Measurements from ENCODE around the gene GAS2L2.

Gene GAS2L2

DNA sequence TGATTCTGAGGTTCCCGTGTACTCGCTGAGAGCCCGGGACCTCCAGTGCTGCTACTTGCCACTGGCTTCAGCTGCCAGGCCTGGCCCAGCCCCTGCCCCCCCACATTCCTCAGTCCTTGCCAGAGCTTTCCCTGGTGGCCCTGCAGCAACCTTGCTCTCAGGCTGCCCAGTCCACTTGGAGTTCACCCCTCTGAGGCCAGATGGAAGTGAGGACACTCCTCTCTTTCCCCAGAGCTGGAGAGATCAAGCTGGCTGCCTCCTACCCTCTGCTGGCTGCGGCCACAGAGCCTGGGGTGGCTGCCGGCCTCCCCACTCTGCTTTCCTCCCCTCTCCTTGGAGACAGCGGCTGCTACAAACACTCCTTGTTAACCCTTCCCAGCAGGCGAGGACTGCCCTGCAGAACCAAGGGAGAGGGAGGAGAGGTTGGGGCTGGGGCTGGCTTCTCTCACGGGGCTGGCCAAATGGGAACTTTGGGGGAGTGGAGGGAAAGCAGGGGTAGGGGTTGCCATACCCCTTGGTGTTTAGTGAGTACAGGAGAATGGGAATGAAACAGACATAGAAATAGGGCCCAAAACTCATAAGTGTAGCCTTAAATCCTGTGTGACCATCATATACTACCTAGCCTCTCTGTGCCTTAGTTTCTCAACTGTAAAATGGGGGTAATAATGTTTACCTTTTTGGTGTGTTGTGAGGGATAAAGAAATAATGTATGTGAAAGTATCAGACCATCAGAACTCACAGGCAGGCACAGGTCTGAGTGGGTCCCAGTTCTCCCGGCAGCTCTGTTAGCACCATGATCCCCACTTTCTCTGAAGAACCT, at the start of gene GAS2L2:
GAS2L2 (minus strand) TSS at position 295 of the 820 bp plus-strand sequence. CDS start 389 bp downstream, outside the sequence.
- DNase-seq (ENCODE audit: low spot score), result no peak

DNA sequence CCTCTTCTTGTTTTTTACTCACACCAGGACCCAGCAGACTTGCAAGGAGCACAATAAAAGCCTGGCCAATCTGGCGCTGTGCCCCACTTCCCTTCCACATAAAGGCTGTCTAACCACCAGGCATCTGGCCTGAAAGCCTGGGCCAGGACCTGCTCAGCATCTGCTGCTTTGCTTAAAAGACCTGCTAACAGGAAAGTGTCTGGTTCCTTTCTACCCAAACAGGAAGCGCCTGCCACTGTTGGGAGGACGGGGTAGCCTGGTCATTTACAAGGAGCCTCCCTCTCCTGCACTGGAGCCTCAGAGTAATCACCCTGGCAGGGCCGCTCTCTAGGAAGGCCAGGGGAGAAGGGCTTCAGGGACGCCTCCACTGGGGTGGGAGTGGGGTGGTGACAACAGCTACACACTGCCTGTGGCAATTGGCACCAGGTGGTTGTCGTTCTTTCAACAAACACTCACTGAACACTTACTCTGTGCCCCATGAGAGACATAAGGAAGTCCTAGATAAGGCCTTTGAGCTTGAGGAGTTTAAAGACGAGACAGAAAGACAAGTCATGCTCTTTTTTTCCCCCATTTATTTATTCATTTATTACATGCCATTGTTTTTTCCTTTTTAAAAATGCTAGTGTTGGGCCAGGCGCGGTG, 48.7 kb upstream of the GAS2L2 start:
- DNase-seq (ENCODE audit: low spot score), result no peak

DNA sequence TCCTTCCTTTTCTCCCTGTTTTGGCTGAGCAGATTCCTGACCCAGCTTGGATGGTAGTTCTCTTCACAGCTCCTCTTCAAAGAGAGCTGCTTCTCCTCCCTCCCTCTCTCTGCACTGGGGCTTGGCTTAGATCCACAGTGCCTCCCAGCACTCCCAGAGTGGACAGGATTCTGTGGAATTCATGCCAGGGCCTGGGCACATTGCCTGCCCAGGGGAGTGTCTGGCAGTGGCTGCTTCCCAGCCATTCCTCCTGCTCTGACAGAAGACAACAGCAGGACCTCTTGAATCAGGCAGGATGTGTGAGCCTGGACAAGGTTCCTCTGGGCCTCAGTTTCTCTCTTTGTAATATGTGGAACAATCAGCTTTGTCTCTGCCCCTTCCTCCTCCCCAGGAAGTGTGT, 46.9 kb upstream of the GAS2L2 start:
- no peak for DNase-seq (ENCODE audit: low spot score)

DNA sequence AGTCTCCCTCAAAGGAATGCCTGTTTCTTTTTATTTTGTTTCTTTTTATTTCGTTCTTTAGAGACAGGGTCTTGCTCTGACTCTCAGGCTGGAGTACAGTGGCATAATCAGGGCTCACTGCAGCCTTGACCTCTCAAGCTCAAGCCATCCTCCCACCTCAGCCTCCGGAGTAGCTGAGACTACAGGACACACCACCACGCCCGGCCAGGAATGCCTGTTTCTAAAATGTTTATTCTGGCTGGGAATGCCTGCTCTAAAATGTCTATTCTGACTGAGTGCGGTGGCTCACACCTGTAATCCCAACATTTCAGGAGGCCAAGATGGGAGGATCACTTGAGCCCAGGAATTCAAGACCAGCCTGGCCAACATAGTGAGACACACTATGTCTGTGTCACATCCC, 44.9 kb upstream of the GAS2L2 start:
- DNase-seq (ENCODE audit: low spot score), result no peak

DNA sequence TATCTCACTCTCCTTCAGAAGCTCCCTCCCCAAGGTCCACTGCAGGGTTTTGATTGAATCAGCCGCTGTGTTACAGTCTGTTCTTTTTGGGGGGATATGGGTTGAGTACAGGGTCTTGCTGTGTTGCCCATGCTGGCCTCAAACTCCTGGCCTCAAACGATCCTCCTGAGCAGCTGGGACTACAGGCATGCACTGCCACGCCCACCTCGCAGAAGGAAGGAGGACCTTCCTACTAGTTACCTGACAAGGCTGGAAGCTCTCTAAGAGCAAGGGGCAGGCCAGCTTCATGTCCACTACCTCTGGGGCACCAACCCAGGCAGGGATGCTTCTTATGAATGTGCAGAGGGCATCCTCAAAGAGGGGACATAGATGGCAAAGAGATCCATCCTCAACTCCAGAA, 44.3 kb upstream of the GAS2L2 start:
- no peak for DNase-seq (ENCODE audit: low spot score)

DNA sequence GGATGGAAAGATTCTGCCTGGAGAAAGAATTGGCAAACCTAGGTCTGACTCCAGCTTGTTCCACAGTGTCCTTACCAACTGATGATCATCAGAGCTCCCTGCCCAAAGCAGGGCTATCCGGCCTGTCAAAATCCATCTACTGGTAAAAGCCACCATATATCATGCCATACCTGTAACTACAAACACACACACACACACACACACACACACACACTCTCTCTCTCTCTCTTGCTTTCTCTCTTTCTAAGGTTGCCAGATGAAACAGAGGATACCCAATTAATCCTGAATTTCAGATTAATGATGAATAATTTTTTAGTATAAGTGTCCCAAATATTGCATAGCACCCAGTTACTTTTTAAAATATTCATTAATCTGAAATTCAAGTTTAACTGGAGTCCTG, 43.9 kb upstream of the GAS2L2 start:
- no peak for DNase-seq (ENCODE audit: low spot score)

DNA sequence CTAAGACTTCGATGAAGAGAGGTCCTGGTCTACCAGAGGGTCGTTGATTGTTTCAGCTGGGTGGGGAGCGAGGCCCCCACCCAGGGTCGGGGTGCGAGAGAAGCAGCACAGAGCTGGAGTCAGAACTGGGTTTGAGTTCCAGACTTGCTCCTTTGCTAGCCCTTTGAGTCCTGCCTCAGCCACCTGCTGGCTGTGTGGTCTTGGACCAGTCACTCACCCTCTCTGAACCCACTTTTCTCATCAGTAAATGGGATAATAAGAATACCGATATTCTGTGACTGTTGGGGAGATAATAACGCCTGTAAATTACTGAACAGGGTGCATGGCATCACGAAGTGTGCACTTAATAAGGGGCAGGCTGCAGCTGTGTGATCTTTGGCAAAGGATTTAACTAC, 42.8 kb upstream of the GAS2L2 start:
- no peak for DNase-seq (ENCODE audit: low spot score)

DNA sequence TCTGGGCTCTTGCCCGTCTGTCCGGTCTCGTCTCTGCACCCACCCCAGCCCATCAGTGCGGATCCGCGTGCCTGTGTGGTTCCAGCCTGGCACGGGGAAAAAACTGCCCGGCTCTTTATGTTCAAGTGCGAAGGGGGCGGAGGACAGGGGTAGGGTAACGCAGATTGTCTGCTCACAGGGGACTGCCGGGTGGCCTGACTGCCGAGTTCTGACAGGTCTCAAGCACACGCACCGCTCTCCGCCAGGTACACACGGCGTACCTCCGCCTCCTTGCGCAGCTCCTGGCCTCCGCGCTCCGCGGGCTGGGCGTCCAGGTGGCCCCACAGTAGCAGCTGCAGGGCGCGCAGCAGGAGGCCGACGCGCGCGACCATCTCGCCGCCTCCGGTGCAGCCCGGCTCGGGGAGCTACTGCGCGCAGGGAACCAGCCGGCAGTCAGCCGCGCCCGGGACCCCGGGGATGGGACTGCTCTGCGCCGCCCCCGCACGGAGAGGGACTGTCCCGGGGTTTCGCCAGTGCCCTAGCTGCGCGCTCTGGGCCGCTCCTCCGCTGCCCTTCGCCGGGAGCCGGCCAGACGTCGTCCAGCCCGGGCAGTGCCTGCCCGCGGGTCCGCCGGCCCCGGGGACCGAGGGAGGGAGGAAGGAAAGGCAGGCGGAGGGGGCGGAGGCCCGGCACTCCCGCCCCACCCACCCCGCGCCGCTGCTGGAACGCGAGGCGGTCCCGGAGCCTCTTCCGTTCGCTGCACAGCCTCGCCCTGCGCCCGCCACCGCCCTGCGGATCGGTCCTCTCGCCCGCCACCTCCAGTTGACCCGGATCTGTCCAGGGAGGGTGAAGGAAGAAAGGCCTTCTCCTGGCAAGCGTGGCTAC, 42.2 kb upstream of the GAS2L2 start, which contains the start of gene MMP28:
MMP28 (minus strand) TSS at position 635 of the 864 bp plus-strand sequence; CDS start at position 371, 264 bp downstream.
- DNase-seq (ENCODE audit: low spot score), result no peak

DNA sequence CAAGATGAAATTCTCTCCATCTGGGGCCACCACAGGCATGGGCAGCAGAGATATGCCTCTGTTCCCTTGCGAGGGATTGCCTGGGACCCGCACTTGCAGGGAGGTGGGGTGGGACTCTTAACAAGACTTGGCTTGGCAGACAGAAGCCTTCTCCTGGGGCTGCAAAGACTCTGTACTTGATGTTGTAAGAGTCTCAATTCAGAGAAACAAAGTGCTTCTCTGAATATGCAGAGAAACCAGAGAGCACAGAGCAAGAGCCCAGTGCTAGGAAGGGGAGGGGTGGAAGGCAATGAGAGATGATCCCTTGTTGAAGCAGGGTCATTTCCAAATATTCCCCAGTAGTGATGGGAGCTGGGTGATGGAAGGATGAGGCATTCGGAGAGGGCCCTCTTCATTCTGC, 40.2 kb upstream of the GAS2L2 start:
- DNase-seq (ENCODE audit: low spot score), result no peak

DNA sequence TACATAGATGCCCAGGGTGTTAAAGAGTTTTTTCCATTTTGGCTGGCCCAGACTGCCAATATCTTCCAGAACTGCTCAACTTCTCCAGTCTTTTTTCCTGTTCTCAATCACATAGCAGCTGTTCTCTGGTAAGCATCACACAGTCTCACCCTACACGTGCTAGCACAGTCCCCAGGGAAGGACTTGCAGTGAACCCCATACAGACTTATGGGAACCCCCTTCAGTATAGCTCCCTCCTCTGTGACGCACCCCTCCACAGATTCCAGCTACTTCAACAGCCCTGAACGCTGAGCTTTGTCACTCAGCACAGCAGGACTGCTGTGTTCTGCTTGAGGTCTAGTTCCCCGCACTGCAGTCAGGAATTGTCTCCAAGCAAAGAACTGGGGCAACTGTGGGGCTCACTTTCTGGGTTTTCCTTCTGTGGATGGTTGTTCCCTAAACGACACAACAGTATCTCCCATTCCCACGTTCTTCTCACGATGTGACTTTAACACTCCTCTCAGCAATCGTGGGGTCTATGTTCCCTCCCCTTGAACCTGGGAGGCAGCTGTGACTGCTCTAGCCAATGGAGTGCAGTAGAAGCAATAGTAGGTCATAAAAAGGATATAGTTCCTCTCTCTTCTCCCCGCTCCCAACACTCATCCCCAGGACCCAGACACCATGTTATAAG, 38.8 kb upstream of the GAS2L2 start:
- DNase-seq (ENCODE audit: low spot score), result no peak

DNA sequence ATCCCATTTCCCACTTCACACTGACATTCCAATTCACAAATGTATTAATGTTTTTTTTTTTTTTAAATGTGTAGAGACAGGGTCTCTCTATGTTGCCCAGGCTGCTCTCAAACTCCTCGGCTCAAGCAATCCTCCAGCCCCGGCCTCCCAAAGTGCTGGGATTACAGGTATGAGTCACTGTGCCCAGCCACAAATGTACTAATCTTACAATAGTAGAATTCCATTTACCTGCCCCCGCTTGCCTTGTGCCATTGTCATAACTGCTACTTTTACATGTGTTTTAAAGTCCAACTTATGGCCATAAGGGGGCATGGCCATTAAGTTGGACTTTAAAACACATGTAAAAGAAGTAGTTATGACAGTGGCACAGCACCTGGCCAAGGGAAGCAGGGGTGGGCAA, 37.8 kb upstream of the GAS2L2 start:
- no peak for DNase-seq (ENCODE audit: low spot score)

DNA sequence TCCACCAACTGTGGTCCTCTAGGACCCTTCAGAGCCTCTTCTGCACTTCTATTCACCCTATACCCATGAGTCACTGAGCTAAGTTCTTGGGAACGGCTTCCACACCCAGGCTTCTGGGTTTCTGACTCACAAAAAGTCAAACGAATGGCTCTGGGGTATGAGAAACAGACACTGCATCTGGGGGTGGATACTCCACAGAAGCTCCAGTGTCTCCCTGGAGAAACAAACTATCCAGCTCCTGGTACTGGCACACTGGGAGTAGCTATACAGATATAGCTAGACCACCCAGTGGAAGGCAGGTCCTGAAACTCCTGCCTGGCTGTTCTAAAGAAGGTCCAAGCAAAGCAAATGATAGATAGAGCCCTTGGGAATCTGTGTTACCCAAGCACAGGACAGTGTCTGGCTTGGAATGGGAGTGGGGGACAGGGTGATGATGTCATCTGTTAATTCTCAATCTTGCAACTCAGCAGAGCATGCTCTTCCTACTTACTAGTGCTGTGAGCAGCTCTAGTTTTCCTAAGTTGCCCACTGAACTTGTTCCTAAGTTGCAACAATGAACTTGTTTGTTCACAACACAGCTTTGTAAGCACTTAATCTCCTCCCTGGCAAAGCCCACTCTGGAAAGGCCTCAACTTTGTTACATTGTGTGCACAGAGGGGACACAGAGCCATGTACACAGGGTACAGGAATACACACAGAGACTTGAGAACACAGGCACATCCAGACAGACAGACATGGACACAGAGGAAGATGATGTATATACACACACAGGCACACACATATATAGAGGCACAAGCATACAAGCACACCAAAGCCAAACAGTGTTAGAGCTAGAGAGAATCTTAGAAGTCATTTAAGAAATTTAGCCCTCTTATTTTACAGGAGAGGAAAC, 35.7 kb upstream of the GAS2L2 start:
- no peak for DNase-seq (ENCODE audit: low spot score)

DNA sequence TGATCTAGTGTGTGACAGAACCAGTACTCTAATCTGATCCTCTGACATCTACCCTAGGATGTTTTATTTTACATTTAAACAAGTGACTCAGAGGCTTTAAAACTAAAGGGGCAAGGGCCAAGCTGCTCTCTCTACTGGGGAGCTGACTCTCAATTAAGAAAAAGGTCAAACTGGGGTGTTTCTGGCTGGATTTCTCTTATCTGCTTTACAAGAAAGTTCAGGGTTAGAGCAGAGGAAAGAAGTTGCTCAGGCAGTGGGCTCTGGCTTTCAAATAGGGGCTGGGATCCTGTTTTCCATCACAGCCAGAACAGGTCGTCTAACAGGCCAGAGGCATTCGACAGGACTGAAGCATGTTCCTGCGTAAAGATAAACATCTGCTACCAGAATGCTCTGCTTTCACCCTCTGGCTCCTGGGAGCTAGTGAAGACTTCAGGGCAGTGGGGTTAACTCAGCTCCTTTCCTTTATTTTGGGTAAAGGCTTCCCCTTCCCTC, 33.9 kb upstream of the GAS2L2 start:
- no peak for DNase-seq (ENCODE audit: low spot score)

DNA sequence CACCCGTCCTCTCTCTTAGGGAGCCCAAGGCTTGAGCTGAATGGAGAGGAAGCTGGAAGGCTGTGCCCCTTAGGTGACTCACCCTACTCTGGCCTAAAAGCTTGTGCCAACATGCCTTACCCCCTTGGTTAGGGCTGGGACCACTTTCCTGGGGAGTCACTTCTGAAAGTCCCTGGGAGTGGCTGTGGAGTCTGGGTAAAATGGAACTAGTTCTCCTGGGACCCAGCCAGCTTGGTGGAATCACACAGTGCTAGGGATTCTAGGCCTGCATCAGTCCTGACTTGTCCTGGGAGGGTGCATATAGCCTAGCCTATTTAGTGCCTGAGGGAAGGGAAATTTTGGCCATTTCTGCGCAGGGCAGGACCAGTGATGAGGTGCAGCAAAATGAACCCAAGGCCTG, 31.9 kb upstream of the GAS2L2 start:
- no peak for DNase-seq (ENCODE audit: low spot score)

DNA sequence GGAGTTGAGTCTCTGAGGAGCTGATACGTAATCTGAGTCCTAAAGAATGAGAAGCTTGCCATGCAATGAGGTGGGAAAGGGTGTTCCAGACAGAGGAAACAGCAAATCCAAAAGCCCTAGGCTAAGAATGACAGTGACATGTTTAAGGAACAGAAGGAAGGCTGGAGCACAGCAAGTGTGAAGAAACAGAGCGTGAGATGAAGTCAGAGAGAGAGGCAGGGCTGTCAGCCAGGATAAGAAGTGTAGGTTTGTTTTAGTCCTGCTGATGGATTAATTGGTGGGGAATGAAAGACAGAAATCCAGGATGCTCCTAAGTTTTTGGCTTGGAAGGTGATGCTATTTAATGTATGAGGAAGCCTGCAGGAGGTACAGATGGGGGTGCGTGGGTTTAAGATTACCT, 27.9 kb upstream of the GAS2L2 start:
- DNase-seq (ENCODE audit: low spot score), result no peak

DNA sequence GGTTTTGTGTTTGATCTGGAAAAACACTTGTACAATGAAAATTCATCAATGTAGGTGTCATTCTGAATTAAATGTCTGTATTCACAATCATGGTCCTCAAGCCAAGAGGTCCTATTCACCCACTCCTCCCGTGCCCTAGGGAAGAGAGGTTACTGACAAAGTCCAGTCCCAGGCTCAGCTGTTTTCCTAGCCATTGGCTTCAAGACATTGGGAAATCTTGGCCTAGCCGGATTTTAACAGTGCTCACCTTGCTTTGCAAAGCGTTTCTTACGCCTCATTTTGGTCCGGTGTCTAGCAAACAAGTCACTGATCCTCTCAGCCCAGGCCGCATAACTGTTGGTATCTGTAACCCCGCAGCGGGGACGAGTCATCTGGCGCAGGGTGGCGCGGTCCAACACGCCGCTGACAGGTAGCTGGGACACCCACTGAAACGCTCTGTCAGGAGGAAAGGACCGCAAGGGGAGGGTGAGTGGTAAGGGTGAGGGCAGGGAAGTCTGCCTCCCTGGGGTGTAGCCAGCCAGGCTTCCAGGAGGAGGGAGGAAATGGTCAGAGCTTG, 25.7 kb upstream of the GAS2L2 start:
- DNase-seq (ENCODE audit: low spot score), result no peak

DNA sequence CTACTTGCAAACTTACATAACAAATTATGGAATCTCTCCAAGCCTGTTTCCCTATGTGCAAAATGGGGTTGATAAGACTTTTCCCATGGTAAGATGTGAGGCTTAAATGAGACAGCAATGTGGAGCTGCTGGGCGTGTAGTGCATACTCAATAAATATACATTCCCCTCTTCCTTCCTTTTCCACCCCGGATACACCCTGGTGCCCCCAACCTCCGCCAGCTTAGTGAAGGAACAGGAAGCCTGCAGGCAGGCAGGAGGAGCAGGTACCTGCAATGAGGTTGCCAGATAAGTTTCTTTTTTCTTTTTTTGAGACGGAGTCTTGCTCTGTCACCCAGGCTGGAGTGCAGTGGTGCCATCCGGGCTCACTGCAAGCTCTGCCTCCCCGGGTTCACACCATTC, 22.5 kb upstream of the GAS2L2 start:
- DNase-seq (ENCODE audit: low spot score), result no peak

DNA sequence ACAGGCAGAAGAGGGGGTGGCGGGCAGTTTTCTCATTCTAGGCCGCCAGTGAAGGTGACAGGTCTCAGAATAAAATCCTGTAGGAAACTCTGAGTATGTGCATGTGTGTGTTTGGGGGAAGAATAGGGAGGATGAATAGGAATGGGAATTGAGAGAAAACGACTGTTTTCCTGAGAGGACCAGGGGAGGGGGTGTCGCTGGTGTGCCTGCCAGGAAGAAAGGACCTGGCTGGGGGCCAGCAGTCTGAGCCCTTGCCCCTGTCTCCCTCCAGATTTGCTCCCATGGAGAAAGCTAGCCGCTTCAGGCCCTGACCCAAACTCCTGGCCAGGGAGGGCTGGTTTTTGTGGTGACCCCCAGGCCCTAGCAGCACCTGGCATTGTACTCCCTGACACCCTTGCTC, 22.0 kb upstream of the GAS2L2 start:
- DNase-seq (ENCODE audit: low spot score), result no peak

DNA sequence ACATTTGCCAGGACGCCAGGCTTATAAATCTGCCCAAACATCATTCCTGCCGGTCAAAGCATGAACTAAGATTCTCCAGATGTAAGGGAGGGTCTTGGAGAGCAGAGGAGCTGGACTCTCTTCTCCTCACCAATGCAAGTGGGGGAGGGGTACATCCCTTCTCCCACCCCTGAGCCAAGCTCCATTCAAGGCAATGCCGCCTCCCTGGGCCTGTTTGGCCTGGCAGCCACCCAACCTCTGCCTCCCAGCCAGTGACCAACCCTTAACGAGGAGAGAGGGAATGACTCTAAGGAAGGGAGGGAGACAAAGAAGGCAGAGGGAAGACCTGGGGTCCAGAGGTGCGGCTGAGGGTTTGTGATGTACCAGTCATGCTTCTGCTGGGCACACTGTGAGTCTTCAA, 21.5 kb upstream of the GAS2L2 start:
- no peak for DNase-seq (ENCODE audit: low spot score)

DNA sequence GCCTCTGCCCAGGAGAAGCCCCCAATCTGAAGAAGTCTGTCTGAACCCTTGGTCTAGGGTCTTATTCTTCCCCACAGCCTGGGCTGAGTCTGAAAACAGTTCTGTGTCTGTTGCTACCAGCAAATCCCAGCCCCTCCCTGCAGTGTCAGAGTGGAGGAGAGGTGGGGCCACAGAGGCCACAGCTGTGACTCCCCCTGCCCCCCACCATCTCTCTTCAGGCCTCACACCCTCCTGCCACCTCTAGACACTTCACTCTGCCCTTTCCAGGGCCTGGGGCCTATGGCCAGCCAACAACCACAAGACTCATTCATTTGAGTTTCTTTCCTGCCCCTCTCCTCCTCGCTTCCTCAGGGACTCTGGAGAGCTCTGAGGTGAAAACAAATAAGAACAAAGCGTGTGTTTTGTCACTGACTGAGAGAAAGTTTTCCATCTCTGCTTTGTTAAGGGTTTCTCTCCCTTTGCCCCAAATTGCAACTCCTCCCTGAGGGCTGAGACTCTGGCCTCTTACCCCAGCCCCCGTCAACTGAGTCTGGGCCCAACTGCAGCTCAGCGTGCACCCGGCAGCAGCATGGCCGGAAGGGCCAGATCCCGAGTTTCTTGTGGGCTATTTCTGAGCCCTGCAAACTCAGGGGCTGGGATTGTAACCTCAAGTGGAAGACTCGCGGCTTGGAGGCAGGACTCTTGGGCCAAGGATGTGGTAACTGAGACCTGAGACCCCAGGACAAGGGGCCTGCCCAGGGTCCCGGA, 20.8 kb upstream of the GAS2L2 start:
- no peak for DNase-seq (ENCODE audit: low spot score)
